ENCODE measurements around the gene SCAMP4.

Gene SCAMP4

DNA sequence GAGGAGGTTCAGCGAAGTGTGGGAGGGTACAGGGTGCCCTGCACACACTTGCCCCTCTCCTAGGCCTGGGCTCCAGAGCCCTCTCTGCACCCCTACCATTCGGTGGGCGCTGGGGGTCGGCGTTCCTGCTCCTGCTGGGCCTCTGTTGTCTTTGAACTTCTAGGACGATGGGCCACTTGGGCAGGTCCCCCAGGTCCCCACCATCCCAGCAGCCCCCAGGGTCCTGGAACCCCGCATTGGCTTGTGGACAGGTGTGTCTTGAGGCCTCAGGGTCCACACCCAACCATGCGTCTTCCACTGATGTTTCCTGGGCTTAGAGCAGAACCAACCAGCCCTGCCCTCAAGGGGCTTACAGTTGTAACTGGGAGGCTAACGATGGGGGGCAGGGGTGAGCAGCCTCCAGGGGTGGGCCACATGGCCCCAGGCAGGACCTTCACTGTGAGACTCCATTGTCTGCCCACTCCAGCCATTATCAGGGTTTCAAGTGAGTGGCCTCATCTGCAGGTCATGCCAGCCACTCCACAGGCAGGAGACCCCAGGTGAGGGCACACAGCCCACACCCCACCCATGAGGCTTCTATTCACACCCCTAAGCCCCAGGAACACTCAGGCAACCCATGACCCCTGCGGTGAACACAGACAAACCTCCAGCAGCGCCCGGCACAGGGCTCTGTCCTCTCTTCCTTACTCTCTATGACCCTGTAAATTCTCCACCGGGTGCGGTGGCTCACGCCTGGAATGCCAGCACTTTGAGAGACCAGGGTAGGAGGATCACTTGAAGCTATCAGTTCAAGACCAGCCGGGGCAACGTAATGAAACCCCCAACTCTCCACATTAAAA is 39.8 kb upstream of the SCAMP4 start:
- no peak for TF ChIP-seq YY1 (IDR thresholded peaks at IDR 0.05; ENCODE audit: low read depth)

DNA sequence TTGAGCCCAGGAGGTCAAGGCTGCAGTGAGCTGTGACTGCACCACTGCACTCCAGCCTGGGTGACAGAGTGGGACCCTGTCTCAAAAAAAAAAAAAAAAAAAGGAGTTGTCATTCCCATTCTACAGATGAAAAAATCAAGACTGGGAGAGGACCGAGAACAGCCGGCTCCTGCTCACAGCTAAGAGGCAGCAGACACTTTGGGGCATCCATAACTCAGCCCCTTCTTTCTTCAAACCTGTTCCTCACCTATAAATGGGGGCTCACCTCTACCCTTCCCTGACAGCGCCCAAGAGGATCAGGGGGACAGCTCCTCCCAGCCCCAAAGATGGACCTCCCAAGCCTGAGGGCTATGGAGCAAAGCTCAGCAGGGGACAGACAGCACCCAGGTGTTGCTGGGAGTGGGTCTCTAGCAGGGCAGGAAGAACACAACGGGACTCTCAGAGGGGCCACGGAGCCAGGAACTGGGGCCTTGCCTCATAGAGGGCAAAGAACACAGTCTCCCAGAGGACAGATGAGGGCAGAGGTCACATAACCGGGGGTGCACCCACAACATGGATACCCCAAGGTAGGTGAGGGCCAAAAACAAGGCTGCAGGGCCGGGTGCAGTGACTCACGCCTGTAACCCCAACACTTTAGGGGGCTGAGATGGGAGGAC is 38.4 kb upstream of the SCAMP4 start:
- TF ChIP-seq EP300 (IDR thresholded peaks at IDR 0.05; ENCODE audit: borderline replicate concordance), result no peak
- TF ChIP-seq CEBPB (IDR thresholded peaks at IDR 0.05), result no peak
- TF ChIP-seq, protein P1, sequence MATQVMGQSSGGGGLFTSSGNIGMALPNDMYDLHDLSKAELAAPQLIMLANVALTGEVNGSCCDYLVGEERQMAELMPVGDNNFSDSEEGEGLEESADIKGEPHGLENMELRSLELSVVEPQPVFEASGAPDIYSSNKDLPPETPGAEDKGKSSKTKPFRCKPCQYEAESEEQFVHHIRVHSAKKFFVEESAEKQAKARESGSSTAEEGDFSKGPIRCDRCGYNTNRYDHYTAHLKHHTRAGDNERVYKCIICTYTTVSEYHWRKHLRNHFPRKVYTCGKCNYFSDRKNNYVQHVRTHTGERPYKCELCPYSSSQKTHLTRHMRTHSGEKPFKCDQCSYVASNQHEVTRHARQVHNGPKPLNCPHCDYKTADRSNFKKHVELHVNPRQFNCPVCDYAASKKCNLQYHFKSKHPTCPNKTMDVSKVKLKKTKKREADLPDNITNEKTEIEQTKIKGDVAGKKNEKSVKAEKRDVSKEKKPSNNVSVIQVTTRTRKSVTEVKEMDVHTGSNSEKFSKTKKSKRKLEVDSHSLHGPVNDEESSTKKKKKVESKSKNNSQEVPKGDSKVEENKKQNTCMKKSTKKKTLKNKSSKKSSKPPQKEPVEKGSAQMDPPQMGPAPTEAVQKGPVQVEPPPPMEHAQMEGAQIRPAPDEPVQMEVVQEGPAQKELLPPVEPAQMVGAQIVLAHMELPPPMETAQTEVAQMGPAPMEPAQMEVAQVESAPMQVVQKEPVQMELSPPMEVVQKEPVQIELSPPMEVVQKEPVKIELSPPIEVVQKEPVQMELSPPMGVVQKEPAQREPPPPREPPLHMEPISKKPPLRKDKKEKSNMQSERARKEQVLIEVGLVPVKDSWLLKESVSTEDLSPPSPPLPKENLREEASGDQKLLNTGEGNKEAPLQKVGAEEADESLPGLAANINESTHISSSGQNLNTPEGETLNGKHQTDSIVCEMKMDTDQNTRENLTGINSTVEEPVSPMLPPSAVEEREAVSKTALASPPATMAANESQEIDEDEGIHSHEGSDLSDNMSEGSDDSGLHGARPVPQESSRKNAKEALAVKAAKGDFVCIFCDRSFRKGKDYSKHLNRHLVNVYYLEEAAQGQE (IDR thresholded peaks at IDR 0.05; ENCODE audit: low read depth), result no peak
- no peak for TF ChIP-seq TAF1 (IDR thresholded peaks at IDR 0.05; ENCODE audit: low read depth)
- TF ChIP-seq RAD21 (IDR thresholded peaks at IDR 0.05; ENCODE audit: low read depth), result no peak
- TF ChIP-seq, protein P2, sequence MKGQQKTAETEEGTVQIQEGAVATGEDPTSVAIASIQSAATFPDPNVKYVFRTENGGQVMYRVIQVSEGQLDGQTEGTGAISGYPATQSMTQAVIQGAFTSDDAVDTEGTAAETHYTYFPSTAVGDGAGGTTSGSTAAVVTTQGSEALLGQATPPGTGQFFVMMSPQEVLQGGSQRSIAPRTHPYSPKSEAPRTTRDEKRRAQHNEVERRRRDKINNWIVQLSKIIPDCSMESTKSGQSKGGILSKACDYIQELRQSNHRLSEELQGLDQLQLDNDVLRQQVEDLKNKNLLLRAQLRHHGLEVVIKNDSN (IDR thresholded peaks at IDR 0.05), result no peak
- no peak for TF ChIP-seq NFIC (IDR thresholded peaks at IDR 0.05)
- no peak for TF ChIP-seq TCF12 (IDR thresholded peaks at IDR 0.05; ENCODE audit: low read depth)
- TF ChIP-seq, protein P3, sequence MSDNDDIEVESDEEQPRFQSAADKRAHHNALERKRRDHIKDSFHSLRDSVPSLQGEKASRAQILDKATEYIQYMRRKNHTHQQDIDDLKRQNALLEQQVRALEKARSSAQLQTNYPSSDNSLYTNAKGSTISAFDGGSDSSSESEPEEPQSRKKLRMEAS (IDR thresholded peaks at IDR 0.05), result no peak
- no peak for TF ChIP-seq TEAD4 (IDR thresholded peaks at IDR 0.05)
- no peak for TF ChIP-seq EGR1 (IDR thresholded peaks at IDR 0.05)
- no peak for TF ChIP-seq ZBTB7A (IDR thresholded peaks at IDR 0.05; ENCODE audit: low read depth)

DNA sequence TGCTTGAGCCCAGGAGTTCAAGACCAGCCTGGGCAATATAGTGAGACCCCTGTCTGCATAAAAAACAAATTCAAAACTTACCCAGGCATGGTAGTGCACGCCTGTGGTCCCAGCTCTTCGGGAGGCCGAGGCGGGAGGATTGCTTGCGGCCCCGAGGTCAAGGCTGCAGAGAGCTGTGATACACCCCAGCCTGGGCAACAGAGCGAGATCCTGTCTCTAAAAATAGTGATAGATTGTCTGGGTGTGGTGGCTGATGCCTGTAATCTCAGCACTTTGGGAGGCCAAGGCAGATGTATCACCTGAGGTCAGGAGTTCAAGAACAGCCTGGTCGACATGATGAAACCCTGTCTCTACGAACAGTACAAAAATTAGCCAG is 37.9 kb upstream of the SCAMP4 start:
- TF ChIP-seq EGR1 (IDR thresholded peaks at IDR 0.05) (no peak), CREB1 (IDR thresholded peaks at IDR 0.05; ENCODE audit: low read depth) (no peak), RAD21 (IDR thresholded peaks at IDR 0.05; ENCODE audit: low read depth) (no peak), NFIC (IDR thresholded peaks at IDR 0.05) (no peak), TEAD4 (IDR thresholded peaks at IDR 0.05) (no peak), YY1 (IDR thresholded peaks at IDR 0.05; ENCODE audit: low read depth) (no peak), EP300 (IDR thresholded peaks at IDR 0.05; ENCODE audit: borderline replicate concordance) (no peak), TAF1 (IDR thresholded peaks at IDR 0.05; ENCODE audit: low read depth) (no peak), ZBTB7A (IDR thresholded peaks at IDR 0.05; ENCODE audit: low read depth) (no peak), TCF12 (IDR thresholded peaks at IDR 0.05; ENCODE audit: low read depth) (no peak), FOXM1 (IDR thresholded peaks at IDR 0.05; ENCODE audit: borderline replicate concordance, low read depth) (no peak), CEBPB (IDR thresholded peaks at IDR 0.05) (no peak)
- TF ChIP-seq, protein P3 (IDR thresholded peaks at IDR 0.05), result no peak
- TF ChIP-seq, protein P2 (IDR thresholded peaks at IDR 0.05), result no peak
- TF ChIP-seq, protein P1 (IDR thresholded peaks at IDR 0.05; ENCODE audit: low read depth), result no peak

DNA sequence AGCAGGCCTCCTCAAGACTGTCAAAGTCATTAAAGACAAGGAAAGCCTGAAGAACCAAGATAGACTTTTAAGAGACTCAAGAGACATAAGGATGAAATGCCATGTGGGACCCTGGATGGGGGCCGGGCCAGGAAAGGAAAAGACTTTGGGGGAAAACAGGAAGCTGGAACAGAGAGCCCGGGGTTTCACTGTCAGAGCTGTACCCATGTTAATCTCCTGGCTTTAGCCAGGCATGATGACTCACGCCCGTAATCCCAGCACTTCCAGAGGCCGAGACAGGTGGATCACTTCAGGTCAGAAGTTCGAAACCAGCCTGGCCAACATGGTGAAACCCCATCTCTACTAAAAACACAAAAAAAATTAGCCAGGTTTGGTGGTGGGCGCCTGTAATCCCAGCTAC is 36.2 kb upstream of the SCAMP4 start:
- no peak for TF ChIP-seq CEBPB (IDR thresholded peaks at IDR 0.05)

DNA sequence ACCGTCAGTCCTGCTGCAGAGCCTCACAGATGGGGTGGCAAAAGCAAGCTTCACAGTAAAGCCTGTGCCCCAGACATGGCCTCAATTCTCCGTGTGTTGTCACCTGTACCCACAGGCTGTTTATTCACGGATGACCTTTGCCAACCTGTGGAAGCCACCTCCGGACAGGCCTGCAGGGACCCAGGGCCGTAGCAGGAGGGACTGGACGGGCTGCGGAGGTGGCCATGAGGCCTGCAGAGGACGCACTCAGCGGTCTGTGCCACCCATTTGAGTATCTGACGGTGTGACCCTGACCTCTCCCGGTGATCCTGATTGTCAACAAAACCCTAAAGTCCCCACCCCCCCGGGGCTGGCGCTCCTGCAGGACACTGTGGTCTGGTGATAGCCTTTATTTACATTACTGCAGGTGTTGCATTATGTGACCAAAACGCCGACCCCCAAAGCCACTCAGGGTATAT is 34.0 kb upstream of the SCAMP4 start:
- TF ChIP-seq TAF1 (IDR thresholded peaks at IDR 0.05; ENCODE audit: low read depth) (no peak), TCF12 (IDR thresholded peaks at IDR 0.05; ENCODE audit: low read depth) (no peak), EGR1 (IDR thresholded peaks at IDR 0.05) (no peak), FOXM1 (IDR thresholded peaks at IDR 0.05; ENCODE audit: borderline replicate concordance, low read depth) (no peak), CREB1 (IDR thresholded peaks at IDR 0.05; ENCODE audit: low read depth) (no peak)
- TF ChIP-seq, protein P2 (IDR thresholded peaks at IDR 0.05), result no peak

DNA sequence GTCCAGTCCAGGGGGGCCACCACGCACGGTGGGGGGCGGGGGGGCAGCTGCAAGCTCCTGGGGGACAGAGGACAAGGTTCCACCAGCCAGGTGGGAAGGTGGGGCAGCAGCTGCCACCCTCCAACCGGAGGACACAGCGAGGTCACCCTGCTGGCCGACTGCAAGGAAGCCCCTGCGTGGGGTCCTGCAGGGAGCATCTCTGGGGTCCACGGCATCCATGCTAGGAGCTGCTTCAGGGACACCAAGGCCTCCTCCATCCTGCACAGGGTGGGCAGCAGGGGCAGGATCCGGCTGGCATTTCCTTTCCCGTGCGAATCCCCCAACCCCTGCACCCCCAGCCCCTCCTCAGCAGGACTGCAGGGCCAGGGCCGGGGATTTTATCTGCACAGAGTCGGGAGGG is 33.6 kb upstream of the SCAMP4 start:
- TF ChIP-seq TCF12 (IDR thresholded peaks at IDR 0.05; ENCODE audit: low read depth) (no peak), EP300 (IDR thresholded peaks at IDR 0.05; ENCODE audit: borderline replicate concordance) (no peak), FOXM1 (IDR thresholded peaks at IDR 0.05; ENCODE audit: borderline replicate concordance, low read depth) (no peak), EGR1 (IDR thresholded peaks at IDR 0.05) (no peak), RAD21 (IDR thresholded peaks at IDR 0.05; ENCODE audit: low read depth) (no peak), CREB1 (IDR thresholded peaks at IDR 0.05; ENCODE audit: low read depth) (no peak), TEAD4 (IDR thresholded peaks at IDR 0.05) (no peak), YY1 (IDR thresholded peaks at IDR 0.05; ENCODE audit: low read depth) (no peak), NFIC (IDR thresholded peaks at IDR 0.05) (no peak), CEBPB (IDR thresholded peaks at IDR 0.05) (no peak), ZBTB7A (IDR thresholded peaks at IDR 0.05; ENCODE audit: low read depth) (no peak), TAF1 (IDR thresholded peaks at IDR 0.05; ENCODE audit: low read depth) (no peak)
- TF ChIP-seq, protein P2 (IDR thresholded peaks at IDR 0.05), result no peak
- TF ChIP-seq, protein P1 (IDR thresholded peaks at IDR 0.05; ENCODE audit: low read depth), result no peak
- TF ChIP-seq, protein P3 (IDR thresholded peaks at IDR 0.05), result no peak

Measured in Ishikawa (cell line).